PC-9 (cell line): ENCODE data around the gene SPSB4. TPM values are rescaled to one million over a fixed set of nuclear protein-coding genes. Genes with fewer than 3 reads are reported as not detected.
"Not testable (repeated sequence)": the region's sequence is repeated elsewhere in the genome, so short reads cannot be mapped to it uniquely, and the experiment has no call there.

Experiments used
- BruUV-seq: library from RNA; stranded (reverse); fragments of 400-500 nt; replicated peaks from 2 replicates; lab custom pipeline; 2021; lab: Mats Ljungman, UMichigan
- CTCF ChIA-PET: fragments of 300-600 bp; sonication (Branson Sonifier 250); formaldehyde crosslinking; loops from one replicate; lab custom pipeline; 2022; ENCODE audit warnings: antibody characterized with exemption; lab: Charles Lee
- POLR2A ChIA-PET: fragments of 300-600 bp; sonication (Branson Sonifier 250); formaldehyde crosslinking; loops from one replicate; lab custom pipeline; 2022; ENCODE audit warnings: antibody characterized with exemption; ENCODE audit not compliant: unreplicated experiment; lab: Charles Lee
- DNase-seq, 2 experiments: peaks; one replicate each; pipeline versions ENCODE4 v3.0.0 to v3.0.0-alpha.2; 2015 to 2022; ENCODE audit warnings: mixed read lengths in 1 of 2
- H2AFZ ChIP-seq: fragments of 200-600 bp; sonication (generic); 2 replicates; pipeline ENCODE4 v1.8.1; 2017; ENCODE audit warnings: antibody characterized with exemption
- H3F3A ChIP-seq: fragments of 200-600 bp; sonication (generic); 2 replicates; pipeline ENCODE4 v1.8.1; 2017; ENCODE audit warnings: antibody characterized with exemption, mild to moderate bottlenecking, low read depth; ENCODE audit not compliant: insufficient read depth
- H3K27ac ChIP-seq: fragments of 200-600 bp; sonication (generic); 2 replicates; pipeline ENCODE4 v1.6.1; 2016; ENCODE audit warnings: mixed run types
- H3K27me3 ChIP-seq: fragments of 200-600 bp; sonication (generic); 2 replicates; pipeline ENCODE4 v1.6.1; 2016; ENCODE audit warnings: low read depth, mixed run types; ENCODE audit not compliant: insufficient read depth
- H3K36me3 ChIP-seq: fragments of 200-600 bp; sonication (generic); 2 replicates; pipeline ENCODE4 v1.6.1; 2016; ENCODE audit warnings: low read depth, mixed run types
- H3K4me1 ChIP-seq: fragments of 200-600 bp; sonication (generic); replicated peaks from 2 replicates; pipeline ENCODE4 v1.6.1; 2016; ENCODE audit warnings: mixed run types; ENCODE audit not compliant: insufficient read depth
- H3K4me2 ChIP-seq: fragments of 200-600 bp; sonication (generic); 2 replicates; pipeline ENCODE4 v1.6.1; 2017; ENCODE audit warnings: mixed run types
- H3K4me3 ChIP-seq: fragments of 200-600 bp; sonication (generic); 2 replicates; pipeline ENCODE4 v1.6.1; 2016; ENCODE audit warnings: mixed run types
- H3K79me2 ChIP-seq: fragments of 200-600 bp; sonication (generic); 2 replicates; pipeline ENCODE4 v1.6.1; 2017; ENCODE audit warnings: low read depth, mixed run types
- H3K9me2 ChIP-seq: fragments of 200-600 bp; sonication (generic); 2 replicates; pipeline ENCODE4 v1.8.1; 2017; ENCODE audit warnings: mild to moderate bottlenecking; ENCODE audit not compliant: insufficient read depth
- H3K9me3 ChIP-seq: fragments of 200-600 bp; sonication (generic); 2 replicates; pipeline ENCODE4 v1.8.1; 2016; ENCODE audit warnings: low read depth; ENCODE audit not compliant: insufficient read depth
- H4K20me1 ChIP-seq: fragments of 200-600 bp; sonication (generic); 2 replicates; pipeline ENCODE4 v1.8.1; 2017; ENCODE audit not compliant: insufficient read depth
- CTCF ChIP-seq: fragments of 200-600 bp; sonication (generic); conservative IDR thresholded peaks from 2 replicates; pipeline ENCODE4 v1.6.1; 2017; ENCODE audit warnings: mixed run types, antibody characterized with exemption, mild to moderate bottlenecking, moderate library complexity
- EZH2 ChIP-seq: fragments of 200-600 bp; sonication (generic); IDR thresholded peaks from 2 replicates; pipeline ENCODE4 v1.8.0; 2017; ENCODE audit warnings: antibody characterized with exemption, low read depth
- intact Hi-C: fragments of 100-400 bp; cut with micrococcal nuclease; formaldehyde crosslinking; loops from one replicate; pipeline ENCODE4 v1.10.0; 2022; ENCODE audit not compliant: unreplicated experiment
- total RNA-seq: library from RNA; stranded (reverse); gene quantifications from 2 replicates; pipeline ENCODE4 v1.2.3, GENCODE V29; 2021

SPSB4 gene
- total RNA-seq, 1 experiment from 2014 or later = not detected

GRCh38 chr3:141015481-141015880 is 35.7 kb upstream of the SPSB4 start:
- Histone ChIP-seq H3F3A (no peaks in the 10 kb centered on the region), H3K36me3 (no peaks in the 10 kb centered on the region), H3K4me1 (no peaks in the 10 kb centered on the region), H3K79me2 (no peaks in the 10 kb centered on the region), H3K4me2 (no peak overlapping the region), H4K20me1 (no peaks in the 10 kb centered on the region), H3K9me2 (no peaks in the 10 kb centered on the region), H3K9me3 (no peaks in the 10 kb centered on the region), H3K4me3 (no peak overlapping the region), H3K27ac (no peak overlapping the region), H2AFZ (no peak overlapping the region), H3K27me3 (no peaks in the 10 kb centered on the region)
- no TSS peak for BruUV-seq
- intact Hi-C loops = no loop called here
- ChIA-PET CTCF (no interaction called here), POLR2A (no interaction called here)
- no peak for DNase-seq
- TF ChIP-seq EZH2 = no peak
- no peak for TF ChIP-seq CTCF

GRCh38 chr3:141017366-141018322 is 33.5 kb upstream of the SPSB4 start:
- H3K79me2 ChIP-seq, H3K9me3 ChIP-seq, H2AFZ ChIP-seq, H3K4me3 ChIP-seq, H3K27me3 ChIP-seq, BruUV-seq, H3K27ac ChIP-seq, H3K36me3 ChIP-seq, intact Hi-C loops, H3F3A ChIP-seq, H3K9me2 ChIP-seq, DNase-seq, H3K4me2 ChIP-seq, POLR2A ChIA-PET, CTCF ChIA-PET, H3K4me1 ChIP-seq, H4K20me1 ChIP-seq: not testable (repeated sequence)

DNA sequence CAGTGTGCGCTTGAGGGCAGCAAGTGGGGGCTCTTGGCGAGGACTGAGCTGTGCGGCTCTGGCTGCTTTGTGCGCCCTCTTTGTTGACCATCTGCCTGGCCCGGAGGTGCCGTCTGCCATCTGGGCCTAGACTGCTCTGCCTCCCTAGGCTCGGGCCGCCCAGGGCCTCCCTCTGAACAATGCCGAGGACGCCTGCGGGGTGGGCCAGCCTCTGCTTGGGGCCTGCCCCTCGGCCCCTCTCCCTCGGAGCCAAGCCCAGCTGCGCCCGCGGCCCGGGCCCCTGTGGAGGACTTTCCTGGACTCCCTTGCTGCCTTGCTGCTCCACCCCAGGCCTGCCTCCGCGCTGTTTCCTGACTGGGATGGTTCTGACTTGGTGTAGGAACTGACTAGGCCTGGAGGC is 31.9 kb upstream of the SPSB4 start:
- H3K79me2 ChIP-seq = no peaks in the 10 kb centered on the region
- no peak overlapping the region for H3K27ac ChIP-seq
- TF ChIP-seq EZH2 (no peak), CTCF (no peak)
- H3K4me2 ChIP-seq = no peak overlapping the region
- no peaks in the 10 kb centered on the region for H3K36me3 ChIP-seq
- no peaks in the 10 kb centered on the region for H3K4me1 ChIP-seq
- no TSS peak for BruUV-seq
- no peak overlapping the region for H3K4me3 ChIP-seq
- intact Hi-C loops = no loop called here
- no peak overlapping the region for H2AFZ ChIP-seq
- no peaks in the 10 kb centered on the region for H4K20me1 ChIP-seq
- ChIA-PET POLR2A (no interaction called here), CTCF (no interaction called here)
- no peaks in the 10 kb centered on the region for H3K9me3 ChIP-seq
- no peak for DNase-seq
- 0 out of 2 replicates have a peak, but pooled peaks cover 4% of the 10 kb centered on the region for H3K27me3 ChIP-seq
- H3F3A ChIP-seq = no peaks in the 10 kb centered on the region
- no peaks in the 10 kb centered on the region for H3K9me2 ChIP-seq
